Frontal cortex (tissue), 4 donors: ENCODE measurements around the gene RAMACL. TPM values are rescaled to one million over a fixed set of nuclear protein-coding genes. Genes with fewer than 3 reads are reported as not detected.
"Not testable (repeated sequence)": the region's sequence is repeated elsewhere in the genome, so short reads cannot be mapped to it uniquely, and the experiment has no call there.

Experiments used
- DNase-seq, 2 donors: peaks; one replicate each; pipeline ENCODE4 v3.0.0; 2012; ENCODE audit warnings: low spot score in 2 of 2
- FAIRE-seq: peaks from 2 replicates; lab custom pipeline; 2012; peaks lifted over from hg19 to GRCh38; lab: Jason Lieb, UNC
- total RNA-seq: library from RNA; depleted of rRNA; stranded (reverse); fragments of >200 nt; gene quantifications from one replicate; pipeline ENCODE4 v1.2.3, GENCODE V29; 2014
- donor health status: control.
- donor health status: control.
- donor health status: control.

The RAMACL gene
- total RNA-seq = 0.82 TPM

DNA sequence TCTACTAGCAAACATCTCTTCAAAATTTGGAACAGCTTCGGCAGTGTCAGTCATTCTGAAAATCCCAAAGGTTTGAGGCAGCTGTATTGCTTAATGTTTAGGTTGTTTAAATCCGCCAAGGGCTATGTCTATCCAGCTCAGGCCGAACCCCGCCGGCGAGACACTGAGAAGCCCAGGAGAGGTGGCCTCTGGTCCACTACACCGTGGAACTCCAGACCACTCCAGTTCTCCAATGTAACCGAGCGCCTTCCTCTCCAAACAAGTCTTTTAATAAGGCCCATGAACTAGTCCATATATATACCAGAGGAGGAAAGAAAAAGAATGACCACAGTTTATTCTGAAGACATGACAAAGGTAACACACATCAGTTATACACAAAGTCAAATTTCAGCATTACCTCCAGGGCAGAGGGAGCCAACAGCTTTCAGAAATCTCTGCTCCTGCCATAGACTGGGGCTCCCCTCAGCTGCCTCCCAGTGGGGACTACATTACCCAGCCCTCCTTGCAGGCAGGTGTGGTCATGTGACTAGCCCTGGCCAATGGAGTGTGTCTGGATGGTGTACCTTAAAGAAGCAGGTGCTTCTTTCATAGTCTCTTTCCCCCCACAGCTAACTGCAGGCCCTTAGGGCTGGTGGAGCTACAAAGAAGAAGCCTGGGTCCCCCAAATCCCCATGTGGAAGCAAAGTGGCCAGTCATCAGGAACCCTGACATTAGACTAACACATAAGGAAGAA is at the start of gene RAMACL:
RAMACL (minus strand) TSS at position 255 of the 733 bp plus-strand sequence; CDS start at position 54, 201 bp downstream.
- FAIRE-seq (no peak), DNase-seq (no peak)

DNA sequence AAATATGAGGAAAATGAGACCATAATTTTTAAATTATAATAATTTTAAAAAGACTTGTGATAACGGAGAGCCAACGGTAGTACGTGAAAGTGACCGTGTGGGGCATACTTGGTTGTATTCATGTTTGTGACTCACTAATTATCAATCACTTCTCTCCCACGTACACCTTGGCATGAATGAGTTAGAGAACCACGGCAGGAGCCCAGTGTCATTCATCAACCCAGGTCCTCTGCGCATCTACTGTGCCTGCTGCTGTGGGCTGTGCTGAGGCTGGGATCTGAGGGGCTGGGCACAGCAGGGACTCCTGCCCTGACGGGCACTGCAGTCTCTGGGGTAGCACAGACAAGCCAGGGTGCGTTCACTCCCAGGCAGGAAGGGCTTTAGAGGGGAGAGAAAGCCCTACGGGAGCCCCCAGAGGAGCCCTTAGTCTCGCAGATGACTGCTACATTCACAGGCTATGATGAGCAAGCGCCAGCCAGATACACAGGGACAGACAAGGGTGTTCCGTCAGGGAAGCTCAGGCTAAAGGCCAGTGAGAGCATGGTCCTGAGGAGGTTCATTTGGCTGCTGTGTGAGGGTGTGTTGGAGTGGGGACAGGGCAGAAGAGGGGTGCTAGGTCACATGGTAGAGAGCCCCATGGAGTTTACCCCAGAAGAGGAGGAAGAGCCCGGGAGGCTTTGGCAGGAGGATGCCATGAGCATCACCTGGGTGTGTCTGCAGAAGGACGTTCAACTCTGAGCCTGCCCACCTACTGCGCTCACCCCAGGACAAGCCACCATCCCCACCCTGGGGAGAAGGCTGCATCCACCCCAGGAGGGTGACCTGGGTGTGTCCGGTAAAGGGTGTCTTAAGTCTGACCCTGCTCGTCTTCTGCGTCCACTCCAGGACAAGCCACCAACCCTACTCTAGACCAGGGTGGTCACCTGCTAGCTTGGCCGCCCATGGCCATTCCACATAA is 48.8 kb upstream of the RAMACL start:
- FAIRE-seq = no peak
- no peak for DNase-seq

DNA sequence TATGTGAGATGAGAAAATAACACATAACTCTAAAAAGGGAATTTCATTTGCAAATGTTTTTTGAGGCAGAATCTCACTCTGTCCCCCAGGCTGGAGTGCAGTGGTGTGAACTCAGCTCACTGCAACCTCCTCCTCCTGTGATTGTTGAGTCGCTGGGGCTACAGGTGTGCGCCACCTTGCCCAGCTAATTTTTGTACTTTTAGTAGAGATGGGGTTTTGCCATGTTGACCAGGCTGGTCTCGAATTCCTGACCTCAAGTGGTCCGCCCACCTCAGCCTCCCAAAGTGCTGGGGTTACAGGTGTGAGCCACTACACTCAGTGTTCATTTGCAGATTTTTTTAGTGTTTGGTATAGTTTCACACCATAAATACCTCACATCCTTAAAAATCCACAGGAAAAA is 48.1 kb upstream of the RAMACL start:
- not testable (repeated sequence) for FAIRE-seq, DNase-seq

DNA sequence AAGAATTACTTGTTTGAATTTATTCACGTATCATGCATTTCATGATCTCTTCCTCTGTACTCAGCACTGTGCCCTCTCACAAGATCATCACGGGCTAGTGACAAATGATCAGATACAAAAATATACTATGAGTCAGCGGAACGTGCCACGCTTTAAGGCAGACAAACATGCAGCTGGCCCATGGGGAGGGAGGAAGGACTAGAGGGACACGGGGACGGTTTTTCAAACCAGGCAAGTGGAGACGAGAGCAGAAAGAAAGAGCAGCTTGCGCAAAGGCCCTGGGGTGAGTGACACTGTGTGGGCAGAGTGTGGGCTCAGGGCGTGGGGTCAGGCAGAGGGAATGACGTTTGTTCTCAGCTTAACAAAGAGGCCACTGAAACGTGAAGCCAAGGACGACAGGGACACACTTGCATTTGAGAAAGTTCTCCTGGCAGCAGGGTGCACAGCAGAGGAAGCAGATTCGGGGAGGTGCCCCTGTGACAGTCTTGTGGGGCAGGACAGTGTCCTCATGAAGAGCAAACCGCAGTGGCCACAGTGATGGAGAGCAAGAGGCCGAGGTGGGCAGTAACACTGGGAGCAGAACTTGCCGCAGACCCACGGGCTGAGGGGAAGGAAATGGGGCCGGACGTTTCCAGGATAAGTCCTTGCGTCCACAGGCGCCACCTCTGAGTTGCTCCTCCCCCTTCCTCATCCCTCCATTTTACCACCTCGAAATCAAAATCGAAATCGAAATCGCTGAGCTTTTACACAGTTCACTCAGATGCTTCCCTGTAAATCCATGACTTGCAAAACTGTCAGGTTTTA is 47.5 kb upstream of the RAMACL start:
- DNase-seq = no peak
- no peak for FAIRE-seq

DNA sequence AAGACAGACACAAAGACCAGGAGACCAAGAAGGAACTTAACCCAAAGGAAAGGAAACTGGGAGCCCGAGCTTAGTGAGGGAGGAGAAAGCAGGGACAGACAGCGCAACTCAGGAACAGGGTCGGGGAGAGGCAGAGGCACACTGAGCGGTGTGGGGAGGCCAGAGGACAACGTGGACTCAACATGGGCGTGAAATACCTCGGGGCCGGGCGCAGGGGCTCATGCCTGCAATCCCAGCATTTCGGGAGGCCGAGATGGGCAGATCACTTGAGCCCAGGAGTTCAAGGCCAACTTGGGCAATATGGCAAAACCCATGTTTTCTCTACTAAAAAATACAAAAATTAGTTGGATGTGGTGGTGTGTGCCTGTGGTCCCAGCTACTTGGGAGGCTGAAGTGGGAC is 46.3 kb upstream of the RAMACL start:
- DNase-seq = no peak
- no peak for FAIRE-seq

DNA sequence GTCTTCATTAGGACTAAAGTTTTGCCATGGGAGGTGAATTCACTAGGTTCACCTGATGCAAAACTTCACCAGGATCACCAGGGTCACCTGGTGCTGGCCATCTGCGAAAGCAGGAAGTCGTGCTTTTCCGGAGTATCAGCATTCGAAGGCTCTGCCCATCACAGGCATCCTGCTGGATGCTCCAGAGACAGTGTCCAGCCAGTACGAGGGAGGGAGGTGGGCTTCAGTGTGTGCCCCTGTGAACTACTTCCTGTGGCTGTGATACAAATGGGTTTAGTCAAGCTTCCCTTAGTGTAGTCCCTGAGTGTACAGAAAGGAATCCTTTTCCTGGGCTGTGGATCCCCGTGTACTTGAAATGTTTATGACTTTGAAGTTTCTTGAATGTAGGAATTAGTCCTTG is 44.0 kb upstream of the RAMACL start:
- no peak for FAIRE-seq
- DNase-seq = no peak

DNA sequence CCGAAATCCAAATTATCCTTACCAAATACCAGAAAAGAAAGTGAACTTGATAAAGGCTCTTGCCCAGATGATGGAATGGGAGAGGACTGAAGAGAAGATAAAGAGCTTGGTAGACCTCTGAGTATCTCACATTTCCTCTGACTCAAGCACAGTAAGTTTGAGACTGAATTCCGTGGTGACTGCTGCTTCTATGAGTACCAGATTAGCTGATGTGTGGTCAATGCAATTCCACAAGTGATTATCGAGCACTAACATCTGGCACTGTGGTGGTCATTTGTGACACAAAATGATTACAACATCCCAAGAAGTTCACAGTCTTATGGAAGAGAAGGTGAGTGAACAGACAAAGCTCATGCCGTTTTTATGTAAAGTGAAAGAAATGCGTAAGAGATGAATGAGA is 43.1 kb upstream of the RAMACL start:
- DNase-seq = no peak
- no peak for FAIRE-seq

DNA sequence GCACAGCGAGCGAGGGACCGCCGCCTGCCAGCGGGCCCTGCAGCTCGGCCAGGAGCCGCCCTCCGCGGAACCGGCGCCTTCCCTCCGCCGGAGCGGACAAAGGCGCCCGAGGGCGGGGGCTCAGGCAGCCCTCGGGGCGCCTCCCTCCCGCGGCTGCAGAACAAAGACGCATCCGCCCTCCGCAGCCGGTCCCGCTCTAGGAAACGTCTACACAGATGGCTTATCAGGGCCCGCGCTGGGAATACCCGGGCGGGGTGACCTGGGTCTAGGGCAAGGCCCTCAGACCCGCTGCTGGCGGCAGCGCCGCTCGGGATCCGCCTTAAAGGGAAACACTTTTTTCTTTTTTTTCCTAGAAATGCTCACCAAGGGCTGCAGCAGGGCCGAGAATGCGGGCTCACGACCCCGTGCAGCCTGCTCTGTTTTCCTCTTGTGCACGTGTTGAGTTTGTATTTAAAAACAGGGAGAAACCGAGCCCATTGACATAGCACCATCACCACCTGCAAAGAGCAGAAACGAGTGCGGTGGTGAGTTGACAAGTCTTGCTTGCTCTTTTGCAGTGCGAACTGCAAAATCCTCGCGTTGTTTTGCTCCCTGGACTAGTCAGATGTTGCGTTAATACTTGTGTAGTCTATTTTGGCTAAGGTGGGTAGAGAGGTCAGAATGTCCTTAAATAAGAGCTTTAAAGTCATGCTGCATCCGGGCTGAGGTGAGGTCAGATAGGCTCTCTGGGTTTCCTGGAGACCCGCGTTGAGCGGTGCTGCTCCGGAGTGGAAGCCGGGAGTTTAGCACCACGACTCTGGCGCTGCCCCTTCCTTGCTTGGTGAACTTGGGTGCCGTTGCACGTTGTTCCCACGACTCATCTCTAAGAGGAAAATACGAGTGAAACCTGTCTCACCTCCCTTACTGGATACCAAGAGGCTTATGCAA is 41.7 kb upstream of the RAMACL start:
- DNase-seq (peak; percentile 64 to 68), FAIRE-seq (no peak)

DNA sequence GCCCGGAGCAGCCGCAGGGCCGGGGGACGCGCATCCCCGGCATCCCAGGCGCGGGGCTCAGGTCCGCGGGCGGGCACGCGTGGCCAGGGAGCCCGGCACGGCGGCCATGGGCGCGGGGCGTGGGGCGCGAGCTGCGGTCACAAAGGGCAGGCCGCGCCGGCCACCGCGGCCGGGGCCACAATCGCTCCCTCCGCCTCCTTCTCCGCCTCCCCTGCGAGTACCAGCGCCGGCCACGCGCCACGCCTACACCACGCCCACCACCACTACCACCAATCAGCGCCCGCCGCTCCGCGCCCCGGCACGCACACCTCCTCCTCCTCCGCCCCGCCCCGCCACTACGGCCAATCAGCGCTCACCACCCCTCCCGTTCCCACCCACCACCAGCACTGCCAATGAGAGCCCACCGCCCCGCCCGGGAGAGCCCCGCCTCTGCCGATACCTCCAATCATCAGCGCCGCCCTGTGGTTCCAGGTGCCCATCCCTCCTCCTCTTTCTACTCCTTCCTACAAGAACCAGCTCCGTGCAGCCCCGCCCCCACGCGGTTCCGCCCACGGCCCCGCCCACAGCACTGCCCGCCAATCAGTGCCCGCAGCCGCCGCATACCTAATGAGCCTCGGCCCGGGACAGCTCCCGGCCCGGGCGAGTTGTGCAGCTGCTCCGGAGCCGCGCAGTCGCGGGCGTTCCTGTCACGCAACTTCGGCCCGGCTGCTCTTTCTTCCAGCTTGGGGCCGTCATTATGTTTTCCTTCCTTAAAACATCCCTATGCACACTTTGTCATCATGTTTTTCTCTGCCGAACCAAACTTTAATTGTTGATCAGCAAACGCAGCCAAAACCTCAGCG is 40.8 kb upstream of the RAMACL start, which contains the start of gene RPS6KA2:
RPS6KA2 (minus strand) TSS at position 219 of the 842 bp plus-strand sequence. CDS start 232 bp downstream, outside the sequence.
- DNase-seq = peak; percentile 96 to 97
- no peak for FAIRE-seq

DNA sequence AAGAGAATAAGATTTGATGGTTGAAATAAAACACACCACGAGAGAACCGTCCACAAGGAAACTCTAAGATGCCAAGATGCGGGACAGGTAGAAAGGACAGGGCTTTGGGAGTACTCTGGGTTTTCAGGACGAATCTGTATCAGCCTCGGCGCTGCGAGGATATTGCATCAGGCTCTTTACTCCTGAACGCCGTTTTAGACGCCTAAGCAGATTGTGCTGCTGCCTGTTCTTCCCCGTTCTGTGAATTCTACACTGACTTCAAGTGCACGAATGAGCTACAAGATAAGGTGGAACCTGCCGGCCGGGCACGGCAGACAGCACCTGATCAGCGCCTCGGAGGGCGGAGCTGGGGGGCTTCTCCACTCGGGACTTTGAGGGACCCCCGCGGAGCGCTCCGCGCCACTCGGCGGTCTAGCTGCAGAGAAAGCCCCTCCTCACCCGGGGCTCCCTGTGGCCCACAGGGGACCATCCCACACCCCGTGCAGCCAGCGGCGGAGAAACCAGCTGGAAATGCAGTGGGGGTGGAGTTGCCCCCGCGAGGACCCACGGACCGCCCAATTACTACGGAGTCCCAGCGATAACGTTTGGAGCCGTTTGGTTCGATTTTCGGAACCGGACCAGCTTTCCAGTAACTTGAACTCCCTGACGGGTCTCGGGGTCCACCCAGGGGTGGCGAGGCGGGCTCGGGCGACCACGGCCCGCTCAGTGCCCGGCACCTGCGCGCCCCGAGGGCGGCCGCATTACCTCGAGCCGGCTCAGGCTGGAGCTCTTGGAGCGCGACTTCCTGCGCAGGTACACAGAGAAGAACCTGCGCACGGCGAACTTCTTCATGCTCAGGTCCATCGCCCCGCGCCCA is 39.9 kb upstream of the RAMACL start:
- DNase-seq = no peak
- no peak for FAIRE-seq

DNA sequence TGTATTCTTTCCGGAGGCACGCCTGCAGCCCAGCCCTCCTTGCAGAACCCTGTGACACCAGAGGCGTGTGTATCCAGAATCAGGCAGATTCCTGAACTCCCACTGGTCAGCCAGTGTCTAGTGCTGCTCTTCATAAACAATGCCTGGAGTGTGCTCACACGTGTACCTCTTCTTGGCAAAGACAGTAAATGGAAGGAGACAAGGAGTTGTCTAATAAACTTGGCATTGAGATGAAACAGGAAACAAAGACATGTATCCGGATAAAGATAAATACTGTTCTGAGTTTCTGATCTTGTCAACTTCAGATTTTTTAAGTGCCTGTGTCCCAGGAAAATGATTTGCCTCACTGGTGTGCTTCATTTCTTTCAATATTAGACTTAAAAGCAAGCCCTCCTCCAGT is 38.9 kb upstream of the RAMACL start:
- DNase-seq = no peak
- no peak for FAIRE-seq

DNA sequence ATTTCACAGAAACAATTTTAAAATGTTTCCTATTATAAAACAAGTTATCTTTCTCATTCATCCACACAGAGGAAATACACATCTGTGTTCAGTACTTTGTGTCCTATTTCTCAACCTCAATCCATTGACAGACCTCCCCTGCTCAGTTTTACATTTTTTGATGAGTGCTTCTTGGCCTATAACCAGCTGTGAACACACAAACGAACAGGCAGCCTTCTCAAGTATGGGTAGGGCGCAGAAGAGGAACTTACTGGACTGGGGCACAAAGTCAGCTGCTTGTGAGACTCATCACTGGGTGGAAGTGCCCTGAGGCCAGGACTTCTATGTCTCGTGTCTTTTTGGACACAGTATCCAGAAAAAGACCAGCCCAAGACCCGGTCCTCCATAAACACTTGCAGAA is 37.8 kb upstream of the RAMACL start:
- no peak for FAIRE-seq
- no peak for DNase-seq

DNA sequence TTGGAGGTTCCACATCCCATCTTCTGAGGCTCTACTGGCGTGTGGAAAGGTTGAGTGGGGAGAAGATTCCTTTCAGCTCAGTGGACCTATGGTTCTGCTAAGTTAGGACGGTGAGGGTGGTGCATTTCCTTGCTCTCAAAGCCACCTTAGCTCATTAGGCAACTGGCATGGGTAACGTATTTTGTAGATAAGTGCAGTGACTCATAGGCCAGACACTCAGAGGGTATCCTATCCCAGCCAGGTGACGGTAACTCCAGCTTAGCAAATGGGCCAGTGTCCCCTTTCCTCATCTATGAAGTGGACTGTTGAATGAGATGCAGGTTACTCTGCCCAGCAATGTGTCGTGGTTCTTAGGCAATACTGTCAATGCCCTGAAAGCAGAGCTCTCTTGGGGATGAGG is 36.8 kb upstream of the RAMACL start:
- DNase-seq (no peak), FAIRE-seq (no peak)

DNA sequence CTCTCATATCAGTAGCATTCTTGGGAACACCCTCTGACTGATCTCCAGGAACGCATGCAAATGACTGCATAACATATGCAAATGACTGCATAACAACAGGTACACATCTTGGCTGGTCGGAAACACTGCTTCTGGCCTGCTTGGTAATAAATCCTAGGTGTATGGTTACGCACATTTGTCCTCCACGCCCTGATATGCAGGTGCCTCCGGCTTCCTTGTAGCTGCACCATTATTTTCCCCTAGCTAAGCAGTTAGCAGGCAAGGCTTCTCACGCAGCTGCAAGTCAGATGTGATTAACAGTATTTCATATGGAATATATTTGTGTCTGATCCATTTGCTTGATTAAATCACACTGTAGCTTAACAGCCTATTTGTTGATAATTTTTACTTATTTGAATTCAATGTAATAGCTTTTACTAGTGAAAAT is 34.6 kb upstream of the RAMACL start:
- FAIRE-seq (no peak), DNase-seq (no peak)

DNA sequence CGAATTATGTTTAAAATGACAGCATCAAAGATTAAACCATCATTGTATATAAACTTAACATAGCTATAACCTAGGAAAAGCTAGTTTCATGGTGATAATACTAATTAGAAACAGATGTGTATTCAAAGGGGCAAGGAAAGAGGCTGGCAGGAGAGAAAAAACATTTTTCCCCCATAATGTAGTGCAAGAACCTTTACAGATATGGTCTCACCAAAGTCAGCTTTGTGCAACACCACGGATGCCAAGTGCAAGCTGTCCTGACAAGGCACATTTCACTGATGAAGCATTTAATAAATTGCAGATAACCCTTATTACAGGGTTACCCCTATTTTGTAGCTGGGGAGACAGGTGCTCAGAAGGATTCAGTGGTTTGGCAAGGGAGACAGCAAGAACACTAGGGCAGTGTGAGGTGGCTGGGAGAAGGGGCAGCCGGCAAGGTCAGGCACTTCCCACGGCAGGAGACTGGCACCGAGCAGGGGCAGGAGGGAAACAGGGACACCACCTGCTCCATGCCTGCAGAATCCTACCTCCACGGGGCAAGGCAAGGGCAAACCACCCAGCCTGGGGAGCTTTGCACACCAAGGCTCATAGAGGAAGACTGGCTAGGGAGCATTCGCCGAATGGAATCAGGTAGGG is 34.1 kb upstream of the RAMACL start:
- no peak for DNase-seq
- FAIRE-seq = no peak

DNA sequence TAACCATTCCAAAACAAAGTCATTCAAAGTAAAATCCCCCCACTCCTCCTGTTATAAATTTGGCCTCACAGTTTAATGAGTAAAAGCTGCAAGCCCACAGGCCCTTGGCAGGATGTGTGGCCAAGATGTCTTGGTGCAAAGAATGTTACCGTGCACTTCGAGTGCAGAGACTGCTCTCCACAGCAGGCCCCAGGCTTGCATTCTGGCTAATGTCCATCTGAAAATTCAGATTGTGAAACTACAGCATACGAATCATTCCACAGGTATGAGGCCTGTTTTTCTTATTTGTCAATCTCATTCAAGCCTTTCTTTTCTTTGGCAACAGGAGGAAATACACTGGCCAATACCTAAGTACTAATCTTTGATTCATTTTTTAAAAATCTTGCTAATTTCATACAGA is 33.4 kb upstream of the RAMACL start:
- DNase-seq = no peak
- no peak for FAIRE-seq
